Measurements from ENCODE around the gene ASCL5.

- TF ChIP-seq POLR2A (IDR thresholded peaks at IDR 0.05; ENCODE audit: low read depth) (no peak), CTCF (IDR thresholded peaks at IDR 0.05) (no peak), EP300 (IDR thresholded peaks at IDR 0.05) (no peak), POLR2AphosphoS5 (IDR thresholded peaks at IDR 0.05) (no peak)
These were observed 29.8 kb upstream of the ASCL5 start for GRCh38 chr1:201156819-201157218.

All from esophagus muscularis mucosa (tissue), 4 donors.